Bronchial epithelial cell (primary cell): ENCODE measurements around the gene TNS3. TPM values are rescaled to one million over a fixed set of nuclear protein-coding genes. Genes with fewer than 3 reads are reported as not detected.

Experiments
- DNase-seq: peaks from one replicate; pipeline ENCODE4 v3.0.0-alpha.2; 2010; ENCODE audit warnings: low read depth
- FAIRE-seq: peaks from 2 replicates; lab custom pipeline; 2011; peaks lifted over from hg19 to GRCh38; lab: Jason Lieb, UNC
- H3K27me3 ChIP-seq: 2 replicates; pipeline ENCODE4 v1.5.1; 2011; ENCODE audit warnings: low read length; ENCODE audit not compliant: control insufficient read depth, insufficient read depth
- H3K36me3 ChIP-seq: 2 replicates; pipeline ENCODE4 v1.5.1; 2011; ENCODE audit warnings: low read length; ENCODE audit not compliant: control insufficient read depth, insufficient read depth
- H3K4me3 ChIP-seq: 2 replicates; pipeline ENCODE4 v1.5.1; 2011; ENCODE audit warnings: mild to moderate bottlenecking, low read depth, low read length, control low read depth
- CTCF ChIP-seq: IDR thresholded peaks from 2 replicates; pipeline ENCODE4 v1.5.1; 2011; ENCODE audit warnings: mild to moderate bottlenecking, moderate library complexity, low read length, control low read depth, inconsistent platforms; ENCODE audit not compliant: insufficient read depth, severe bottlenecking
- total RNA-seq: library from RNA; depleted of rRNA; stranded (reverse); fragments of >200 nt; gene quantifications from 2 replicates; pipeline ENCODE4 v1.2.1, GENCODE V29; 2014

Gene TNS3
- total RNA-seq, 1 donor from 2014 or later, result 2.6 TPM

- no peak for FAIRE-seq
These were observed 32.0 kb downstream of the TNS3 start for GRCh38 chr7:47549916-47550315.

GRCh38 chr7:47549397-47549796, 32.5 kb downstream of the TNS3 start:
- Histone ChIP-seq H3K27me3 (no peaks in the 10 kb centered on the region), H3K36me3 (peaks cover 2% of the 10 kb centered on the region), H3K4me3 (no peak overlapping the region)
- TF ChIP-seq CTCF, result no peak
- DNase-seq (no peak), FAIRE-seq (no peak)

More at GRCh38 chr7:47549916-47550315, 32.0 kb downstream of the TNS3 start:
- Histone ChIP-seq H3K27me3 (no peaks in the 10 kb centered on the region), H3K36me3 (peaks cover 2% of the 10 kb centered on the region), H3K4me3 (no peak overlapping the region)
- no peak for TF ChIP-seq CTCF
- no peak for DNase-seq

GRCh38 chr7:47548546-47548945, 33.4 kb downstream of the TNS3 start:
- FAIRE-seq (no peak), DNase-seq (no peak)
- Histone ChIP-seq H3K36me3 (peaks cover 2% of the 10 kb centered on the region), H3K27me3 (no peaks in the 10 kb centered on the region), H3K4me3 (no peak overlapping the region)
- TF ChIP-seq CTCF, result no peak

- no peaks in the 10 kb centered on the region for H3K27me3 ChIP-seq
- H3K36me3 ChIP-seq, result peaks cover 4% of the 10 kb centered on the region
- DNase-seq (no peak), FAIRE-seq (no peak)
- no peak overlapping the region for H3K4me3 ChIP-seq
- no peak for TF ChIP-seq CTCF
These were observed 35.0 kb downstream of the TNS3 start for GRCh38 chr7:47546733-47547494.

- no peak overlapping the region for H3K4me3 ChIP-seq
- FAIRE-seq, result no peak
- H3K27me3 ChIP-seq, result no peaks in the 10 kb centered on the region
- no peak for TF ChIP-seq CTCF
- DNase-seq, result no peak
- peaks cover 4% of the 10 kb centered on the region for H3K36me3 ChIP-seq
These were observed 35.7 kb downstream of the TNS3 start for GRCh38 chr7:47546171-47546570.
